GM19468 (cell line): ENCODE measurements around the gene NPHP4.
"Not testable (repeated sequence)": the region's sequence is repeated elsewhere in the genome, so short reads cannot be mapped to it uniquely, and the experiment has no call there.

Source experiments
- ATAC-seq: cut with Tn5 transposase; IDR thresholded peaks from one replicate; pipeline ENCODE4 v1.9.1; 2021; ENCODE audit warnings: mild to moderate bottlenecking, moderate library complexity, moderate number of reproducible peaks; ENCODE audit not compliant: unreplicated experiment; ENCODE audit errors: extremely low read depth

Gene NPHP4

GRCh38 chr1:6025269-6026094, 33.3 kb upstream of the NPHP4 start:
- no peak for ATAC-seq

GRCh38 chr1:6024376-6024775, 32.2 kb upstream of the NPHP4 start:
- no peak for ATAC-seq

- no peak for ATAC-seq
These were observed 31.1 kb upstream of the NPHP4 start for GRCh38 chr1:6023346-6023745.

DNA sequence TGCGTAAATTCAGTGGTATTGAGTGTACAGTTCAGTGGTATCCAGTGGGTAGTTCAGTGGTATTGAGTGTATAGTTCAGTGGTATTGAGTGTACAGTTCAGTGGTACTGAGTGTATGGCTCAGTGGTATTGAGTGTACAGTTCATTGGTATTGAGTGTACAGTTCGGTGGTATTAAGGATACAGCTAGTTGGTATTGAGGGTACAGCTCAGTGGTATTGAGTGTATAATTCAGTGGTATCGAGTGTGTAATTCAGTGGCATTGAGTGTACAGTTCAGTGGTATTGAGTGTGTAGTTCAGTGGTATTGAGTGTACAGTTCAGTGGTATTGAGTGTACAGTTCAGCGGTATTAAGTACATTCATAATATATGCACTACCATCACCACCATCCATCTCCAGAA, 30.0 kb upstream of the NPHP4 start:
- ATAC-seq = no peak

DNA sequence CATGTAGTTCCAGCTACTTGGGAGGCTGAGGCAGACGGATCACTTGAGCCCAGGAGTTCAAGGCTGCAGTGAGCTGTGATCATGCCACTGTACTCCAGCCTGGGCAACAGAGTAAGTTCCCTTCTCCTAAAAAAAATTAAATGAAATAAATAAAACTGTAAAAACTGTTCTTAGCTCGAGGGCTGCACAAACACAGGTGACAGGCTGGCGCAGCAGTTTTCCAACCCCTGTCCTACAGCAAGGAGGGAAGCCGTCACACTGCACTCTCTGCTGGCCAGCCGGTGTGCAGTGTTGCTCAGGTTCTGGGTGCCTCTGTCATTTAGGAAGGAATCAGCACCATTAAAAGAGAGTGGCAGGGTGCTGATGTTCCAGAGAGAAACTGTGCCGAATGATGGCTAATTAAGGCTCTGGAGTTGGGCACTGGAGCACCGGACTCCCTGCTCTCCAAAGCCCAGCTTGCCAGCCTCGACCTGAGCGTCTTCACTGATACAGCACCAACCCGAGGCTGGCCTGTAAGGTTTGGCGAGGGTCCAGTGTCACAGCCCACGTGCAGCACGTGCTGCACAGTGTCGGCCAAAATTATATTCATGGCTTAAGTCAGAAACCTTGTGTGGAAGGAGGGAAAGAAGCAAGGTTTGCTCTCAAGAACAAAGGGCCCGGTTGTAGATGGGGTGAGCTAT, 27.1 kb upstream of the NPHP4 start:
- no peak for ATAC-seq

DNA sequence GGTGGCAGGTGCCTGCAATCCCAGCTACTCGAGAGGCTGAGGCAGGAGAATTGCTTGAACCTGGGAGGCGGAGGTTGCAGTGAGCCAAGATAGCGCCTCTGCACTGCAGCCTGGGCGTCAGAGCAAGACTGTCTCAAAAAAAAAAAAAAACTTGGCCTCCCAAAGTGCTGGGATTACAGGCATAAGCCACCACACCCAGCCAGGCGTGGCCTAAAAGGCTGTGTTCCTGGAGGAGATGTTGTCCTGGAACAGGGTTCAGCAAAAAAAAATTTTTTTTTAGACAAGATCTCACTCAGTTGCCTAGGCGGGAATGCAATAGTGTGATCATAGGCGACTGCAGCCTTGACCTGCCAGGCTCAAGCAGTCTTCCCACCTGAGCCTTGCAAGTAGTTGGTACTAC, 25.4 kb upstream of the NPHP4 start:
- not testable (repeated sequence) for ATAC-seq

DNA sequence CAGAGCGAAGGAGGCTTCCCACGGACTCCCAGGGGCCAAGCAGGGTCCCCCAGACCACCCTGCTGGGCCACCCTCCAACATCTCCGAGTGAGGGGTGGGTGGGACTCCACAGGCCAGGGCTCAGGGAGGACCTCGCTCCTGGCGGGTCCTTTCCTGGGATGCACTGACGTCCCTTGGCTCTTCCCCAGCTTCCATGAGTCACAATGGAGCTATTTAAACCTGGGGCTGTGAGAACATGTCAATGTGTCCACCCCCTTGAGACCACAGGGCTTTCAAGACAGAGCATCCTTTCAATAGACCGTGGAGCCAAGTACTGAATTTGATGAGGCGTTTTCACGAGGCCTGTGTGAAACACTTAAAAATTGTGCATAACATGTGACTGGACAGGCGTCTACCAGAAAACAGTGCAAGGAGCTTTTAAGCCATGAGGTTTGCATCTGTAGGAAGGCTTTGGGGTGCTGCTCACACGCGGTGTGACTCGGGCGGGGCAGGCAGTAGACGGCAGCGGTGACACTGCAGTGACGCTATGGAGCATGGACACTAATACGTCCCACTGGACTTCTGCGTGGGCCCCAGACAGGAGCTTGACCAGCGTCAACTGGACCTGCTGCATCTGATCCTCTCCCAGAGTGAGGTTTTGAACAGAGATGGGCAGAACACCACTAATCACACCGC, 24.1 kb upstream of the NPHP4 start:
- ATAC-seq = no peak

DNA sequence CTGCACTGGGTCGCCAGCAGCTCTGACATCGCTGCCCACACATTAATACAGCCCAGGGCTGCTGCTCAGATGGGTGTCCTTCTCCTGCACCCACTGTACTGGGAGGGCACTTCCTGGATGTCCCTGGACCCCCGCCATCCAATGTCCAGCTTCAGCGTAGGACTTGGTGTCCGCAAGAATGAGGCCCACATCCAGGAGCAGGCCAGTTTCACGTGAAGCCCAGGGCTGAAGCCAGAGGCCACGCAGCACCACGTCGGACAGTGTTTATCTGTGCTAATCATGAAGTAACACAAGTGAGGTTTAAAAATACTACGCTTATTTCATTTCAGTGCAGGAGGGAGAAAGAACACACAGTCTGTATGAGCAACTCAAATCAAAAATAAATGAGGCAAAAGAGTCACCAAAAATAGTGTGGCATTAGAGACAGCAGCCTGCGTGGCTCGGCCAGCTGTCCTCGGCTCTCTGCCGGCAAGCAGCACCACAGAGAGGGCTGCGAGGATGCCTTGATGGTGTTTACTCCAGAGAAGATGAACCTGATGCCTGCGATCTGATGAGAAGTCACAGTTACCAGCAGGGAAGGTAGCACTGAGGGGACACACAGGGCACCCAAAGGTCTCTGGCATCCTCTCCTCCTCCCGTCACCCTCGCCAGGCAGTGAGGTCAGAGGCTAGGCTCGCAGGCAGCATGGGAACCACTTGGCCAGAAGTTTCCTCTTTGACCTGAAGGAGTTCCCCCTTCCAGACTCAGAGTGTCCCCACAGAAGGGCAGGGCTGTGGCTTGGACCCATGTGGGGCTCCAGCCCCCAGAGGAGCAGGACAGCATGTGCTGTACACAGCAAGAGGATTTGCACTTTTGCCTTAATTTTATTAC, 22.1 kb upstream of the NPHP4 start:
- ATAC-seq = no peak

GRCh38 chr1:6013491-6013890, 21.3 kb upstream of the NPHP4 start:
- ATAC-seq = no peak

- ATAC-seq = no peak
These were observed 20.5 kb upstream of the NPHP4 start for GRCh38 chr1:6012529-6013318.

DNA sequence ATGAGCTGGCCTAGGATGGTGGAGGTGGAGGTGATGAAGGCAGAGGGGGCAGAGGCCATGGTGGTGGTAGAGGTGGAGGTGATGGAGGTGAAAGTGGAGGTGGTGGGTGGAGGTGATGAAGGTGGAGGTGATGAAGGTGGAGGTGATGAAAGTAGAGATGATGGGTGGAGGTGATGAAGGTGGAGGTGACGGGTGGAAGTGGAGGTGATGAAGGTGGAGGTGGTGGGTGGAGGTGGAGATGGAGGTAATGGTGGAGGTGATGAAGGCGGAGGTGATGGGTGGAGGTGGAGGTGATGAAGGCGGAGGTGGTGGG, 19.7 kb upstream of the NPHP4 start:
- ATAC-seq = no peak

DNA sequence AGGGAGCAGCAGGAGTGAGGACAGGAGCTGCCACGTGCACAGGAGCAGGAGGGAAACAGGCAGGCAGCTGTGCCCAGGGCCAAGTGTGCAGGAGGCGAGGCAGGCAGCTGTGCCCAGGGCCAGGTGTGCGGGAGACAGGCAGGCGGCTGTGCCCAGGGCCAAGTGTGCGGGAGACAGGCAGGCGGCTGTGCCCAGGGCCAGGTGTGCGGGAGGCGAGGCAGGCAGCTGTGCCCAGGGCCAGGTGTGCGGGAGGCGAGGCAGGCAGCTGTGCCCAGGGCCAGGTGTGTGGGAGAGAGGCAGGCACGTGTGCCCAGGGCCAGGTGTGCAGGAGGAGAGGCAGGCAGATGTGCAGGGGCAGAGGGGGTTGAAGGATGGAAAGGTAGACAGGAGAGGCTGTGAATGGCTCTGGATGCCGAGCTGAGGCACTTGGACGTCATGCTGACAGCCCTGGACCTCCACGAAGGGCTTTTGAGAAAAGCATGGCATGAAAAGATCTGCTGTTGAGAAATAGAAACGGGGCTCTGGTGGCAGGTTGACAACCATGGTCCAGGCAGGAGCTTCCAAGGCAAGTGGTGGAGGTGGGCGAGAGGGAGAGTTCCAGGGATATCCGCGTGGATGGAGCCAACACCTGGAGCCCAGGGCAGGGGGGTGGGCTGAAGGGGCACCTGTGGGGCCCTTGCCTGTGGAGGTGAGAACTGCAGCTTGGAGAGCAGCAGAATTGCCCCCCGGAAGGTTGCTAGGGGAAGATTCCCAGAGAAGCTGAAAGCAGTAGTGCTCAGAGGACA, 19.1 kb upstream of the NPHP4 start:
- ATAC-seq = no peak

GRCh38 chr1:6010554-6010953, 18.3 kb upstream of the NPHP4 start:
- ATAC-seq = no peak

DNA sequence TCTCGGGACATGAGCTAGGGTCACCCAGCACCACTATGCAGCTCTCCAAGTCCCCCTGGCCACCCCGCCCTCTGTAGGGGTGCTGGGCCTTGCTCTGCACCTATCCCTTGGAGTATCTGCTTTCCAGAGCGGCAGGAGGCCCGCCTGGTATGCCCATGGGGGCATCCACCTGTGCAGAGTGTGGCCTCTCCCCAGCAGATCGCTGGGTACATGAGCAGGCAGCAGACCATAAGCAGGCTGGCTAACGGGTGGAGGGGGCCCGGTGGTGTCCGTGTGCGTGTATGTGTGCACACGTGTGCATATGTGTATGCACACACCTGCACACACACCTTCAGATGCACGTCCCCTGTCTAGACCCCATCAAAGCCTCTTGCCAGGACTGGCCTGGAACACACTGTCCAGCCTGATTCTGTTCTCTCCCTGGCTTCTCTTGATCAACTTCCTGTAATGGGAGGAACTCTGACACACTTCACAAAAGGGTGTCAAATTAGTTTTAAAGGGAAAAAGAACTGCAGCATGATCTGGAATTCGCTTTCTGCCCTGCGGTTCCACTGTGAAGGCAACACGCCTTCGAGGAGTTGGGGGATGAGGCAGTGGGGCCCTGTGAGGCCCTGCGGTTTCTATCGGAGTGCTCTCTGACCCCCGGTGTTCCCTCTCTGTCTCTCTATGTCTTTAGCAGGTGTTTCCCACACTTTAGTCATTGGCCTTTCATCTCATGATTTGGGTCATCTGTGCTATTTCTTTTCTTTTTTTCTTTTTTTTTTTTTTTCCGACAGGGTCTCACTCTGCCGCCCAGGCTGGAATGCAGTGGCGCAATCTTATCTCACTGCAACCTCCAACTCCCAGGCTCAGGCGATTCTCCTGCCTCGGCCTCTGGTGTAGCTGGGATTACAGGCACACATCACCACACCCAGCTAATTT, 17.2 kb upstream of the NPHP4 start:
- ATAC-seq = no peak

DNA sequence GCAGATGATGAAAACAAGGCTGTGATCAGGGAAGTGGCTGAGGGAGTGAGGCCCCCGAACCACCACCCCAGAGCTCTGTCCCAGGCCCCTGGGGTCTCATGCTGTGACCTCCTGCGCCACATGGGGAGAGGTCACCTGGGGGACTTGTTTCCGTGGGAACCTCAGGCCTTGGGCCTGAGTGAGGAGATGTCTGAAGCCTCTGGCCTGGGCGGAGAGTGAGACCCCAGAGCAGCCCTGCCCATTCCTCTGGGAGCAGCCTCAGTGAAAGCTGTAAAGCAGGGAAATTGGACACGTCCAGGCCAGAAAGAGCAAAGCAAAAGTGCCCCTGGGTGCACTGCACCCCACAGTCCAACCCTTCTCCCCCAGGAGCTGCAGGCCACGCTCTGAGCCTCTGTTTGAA, 16.5 kb upstream of the NPHP4 start:
- ATAC-seq = no peak

DNA sequence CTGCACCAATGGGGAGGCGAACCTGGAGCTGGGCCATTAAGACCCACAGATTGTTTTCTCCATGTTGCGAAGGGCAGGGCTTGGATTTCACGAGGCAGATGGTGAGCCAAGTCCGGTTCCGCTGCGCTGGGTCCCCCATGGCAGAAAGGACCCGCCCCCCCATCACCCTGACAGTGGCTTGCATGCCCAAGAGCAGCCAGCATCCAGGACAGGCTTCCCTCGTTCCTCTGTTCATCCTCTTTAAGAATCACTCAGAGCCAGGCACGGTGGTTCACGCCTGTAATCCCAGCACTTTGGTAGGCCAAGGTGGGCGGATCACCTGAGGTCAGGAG, 15.8 kb upstream of the NPHP4 start:
- ATAC-seq = no peak

DNA sequence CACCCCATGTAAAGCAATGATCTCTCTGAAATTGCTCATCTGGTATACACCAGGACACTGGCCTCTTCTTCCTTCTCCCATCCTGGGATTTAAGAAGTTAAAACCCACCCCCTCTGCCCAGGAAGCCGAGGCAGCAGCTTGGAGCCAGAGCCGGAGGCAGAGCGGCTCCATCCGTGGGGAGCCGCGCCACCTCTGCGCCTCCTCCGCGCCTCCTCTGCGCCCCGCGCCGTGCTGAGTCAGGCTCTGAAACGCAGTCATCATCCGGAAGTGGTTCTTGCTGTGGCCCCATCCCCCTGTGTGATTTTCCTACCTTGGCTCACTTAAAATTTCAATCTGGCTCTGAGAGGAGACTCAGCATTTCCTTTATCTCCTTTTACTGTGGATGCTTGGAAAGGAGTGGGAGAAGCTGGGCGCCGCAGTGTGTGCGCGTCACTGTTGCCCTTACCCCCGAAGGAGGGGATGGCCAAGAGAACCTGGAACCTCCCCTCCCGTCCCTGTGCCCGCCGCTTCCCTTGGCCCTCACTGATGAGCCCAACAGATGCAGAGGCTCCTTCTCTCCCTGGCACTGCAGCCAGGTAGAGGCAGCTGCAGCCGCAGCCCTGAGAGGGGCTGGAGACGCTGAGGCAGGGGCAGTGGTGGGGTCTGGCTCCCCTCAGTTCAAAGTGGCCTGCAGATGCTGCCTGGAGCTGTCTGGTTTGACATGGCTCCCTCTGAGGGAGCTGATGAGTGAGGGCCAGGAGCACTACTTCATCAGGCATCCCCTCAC, 15.3 kb upstream of the NPHP4 start:
- ATAC-seq = no peak
